PC-3 (cell line): ENCODE data around the gene HIP1R. TPM values are rescaled to one million over a fixed set of nuclear protein-coding genes. Genes with fewer than 3 reads are reported as not detected.

Experiments used
- ATAC-seq: fragments of 200-7000 bp; cut with Tn5 transposase; 2 replicates; pipeline ENCODE4 v1.9.1; 2020; ENCODE audit warnings: mild to moderate bottlenecking, moderate library complexity
- BruUV-seq: library from RNA; stranded (reverse); fragments of 400-500 nt; replicated peaks from 2 replicates; lab custom pipeline; 2021; lab: Mats Ljungman, UMichigan
- CTCF ChIA-PET: fragments of 300-600 bp; sonication (Branson Sonifier 250); formaldehyde crosslinking; loops from one replicate; lab custom pipeline; 2022; ENCODE audit warnings: antibody characterized with exemption; lab: Charles Lee
- POLR2A ChIA-PET: fragments of 300-600 bp; sonication (Branson Sonifier 250); formaldehyde crosslinking; loops from one replicate; lab custom pipeline; 2022; ENCODE audit warnings: antibody characterized with exemption; ENCODE audit not compliant: unreplicated experiment; lab: Charles Lee
- DNase-seq: peaks from one replicate; pipeline ENCODE4 v3.0.0-alpha.2; 2015
- H2AFZ ChIP-seq: fragments of 300-600 bp; sonication (generic); 2 replicates; pipeline ENCODE4 v1.6.0; 2016; ENCODE audit warnings: antibody characterized with exemption, low read length
- H3F3A ChIP-seq: fragments of 300-600 bp; sonication (generic); one replicate; pipeline ENCODE4 v1.6.0; 2017; ENCODE audit warnings: antibody characterized with exemption, low read length, control low read depth, mild to moderate bottlenecking; ENCODE audit not compliant: unreplicated experiment
- H3K27ac ChIP-seq: fragments of 300-600 bp; sonication (generic); 2 replicates; pipeline ENCODE4 v1.5.1; 2016; ENCODE audit warnings: mild to moderate bottlenecking, low read length
- H3K27me3 ChIP-seq: fragments of 300-600 bp; sonication (generic); 2 replicates; pipeline ENCODE4 v1.6.1; 2016; ENCODE audit warnings: low read length, mixed read lengths
- H3K36me3 ChIP-seq: fragments of 300-600 bp; sonication (generic); 2 replicates; pipeline ENCODE4 v1.6.1; 2016; ENCODE audit warnings: low read depth, mixed run types, low read length, mixed read lengths
- H3K4me1 ChIP-seq: fragments of 300-600 bp; sonication (generic); 2 replicates; pipeline ENCODE4 v1.5.1; 2016; ENCODE audit warnings: low read length; ENCODE audit not compliant: insufficient read depth
- H3K4me2 ChIP-seq: fragments of 300-600 bp; sonication (generic); 2 replicates; pipeline ENCODE4 v1.6.0; 2016; ENCODE audit warnings: low read length
- H3K4me3 ChIP-seq: fragments of 300-600 bp; sonication (generic); 2 replicates; pipeline ENCODE4 v1.5.1; 2016; ENCODE audit warnings: mild to moderate bottlenecking, low read length, mixed read lengths
- H3K79me2 ChIP-seq: fragments of 300-600 bp; sonication (generic); 2 replicates; pipeline ENCODE4 v1.6.1; 2017; ENCODE audit warnings: low read length, mixed read lengths
- H3K9ac ChIP-seq: fragments of 300-600 bp; sonication (generic); 2 replicates; pipeline ENCODE4 v1.6.0; 2016; ENCODE audit warnings: mild to moderate bottlenecking, low read length
- H3K9me2 ChIP-seq: fragments of 300-600 bp; sonication (generic); replicated peaks from 2 replicates; pipeline ENCODE4 v1.6.1; 2016; ENCODE audit warnings: mixed run types, low read length, mixed read lengths
- H3K9me3 ChIP-seq: fragments of 300-600 bp; sonication (generic); 2 replicates; pipeline ENCODE4 v1.6.1; 2016; ENCODE audit warnings: low read length, mixed read lengths
- H4K20me1 ChIP-seq: fragments of 300-600 bp; sonication (generic); 2 replicates; pipeline ENCODE4 v1.6.1; 2016; ENCODE audit warnings: low read length, mixed read lengths
- EZH2 ChIP-seq: fragments of 300-600 bp; sonication (generic); IDR thresholded peaks from one replicate; pipeline ENCODE4 v1.6.1; 2017; ENCODE audit warnings: antibody characterized with exemption, mild to moderate bottlenecking, low read length; ENCODE audit not compliant: unreplicated experiment
- EZH2phosphoT487 ChIP-seq: fragments of 300-600 bp; sonication (generic); IDR thresholded peaks from 2 replicates; pipeline ENCODE4 v1.6.1; 2018; ENCODE audit warnings: mild to moderate bottlenecking, antibody characterized with exemption, low read length, borderline replicate concordance
- intact Hi-C: fragments of 100-400 bp; cut with micrococcal nuclease; formaldehyde crosslinking; loops from 2 replicates; pipeline ENCODE4 v1.9.0; 2023
- total RNA-seq: library from RNA; depleted of rRNA; stranded (reverse); fragments of >200 nt; gene quantifications from 2 replicates; pipeline ENCODE4 v1.2.3, GENCODE V29; 2014
- TF ChIP-seq, protein P1 (sequence below): fragments of 300-600 bp; sonication (generic); conservative IDR thresholded peaks from 2 replicates; pipeline ENCODE4 v1.5.1; 2017; ENCODE audit warnings: antibody characterized with exemption, low read depth, mild to moderate bottlenecking, low read length

The HIP1R gene
- total RNA-seq, 1 experiment from 2014 or later = 46.1 TPM

- ATAC-seq = no peak
- POLR2A ChIA-PET = no interaction called here
- H3K27me3 ChIP-seq = no peaks in the 10 kb centered on the region
- H3K36me3 ChIP-seq = peaks cover 21% of the 10 kb centered on the region
- no peaks in the 10 kb centered on the region for H3K9me2 ChIP-seq
- H4K20me1 ChIP-seq = no peaks in the 10 kb centered on the region
- no peak overlapping the region for H3K27ac ChIP-seq
- CTCF ChIA-PET = no interaction called here
- H3K4me1 ChIP-seq = no peaks in the 10 kb centered on the region
- intact Hi-C loops = loop anchor here (5.0 kb wide), 1 partner anchor 35 kb away; the partner anchor contains the start of gene VPS37B
- DNase-seq = no peak
- H3K9me3 ChIP-seq = no peaks in the 10 kb centered on the region
- no peak overlapping the region for H3K9ac ChIP-seq
- H3K4me3 ChIP-seq = no peak overlapping the region
- H3F3A ChIP-seq = no peaks in the 10 kb centered on the region
- H3K79me2 ChIP-seq = no peaks in the 10 kb centered on the region
- TF ChIP-seq EZH2phosphoT487 = no peak
- no peak for TF ChIP-seq EZH2
- TF ChIP-seq, protein P1, sequence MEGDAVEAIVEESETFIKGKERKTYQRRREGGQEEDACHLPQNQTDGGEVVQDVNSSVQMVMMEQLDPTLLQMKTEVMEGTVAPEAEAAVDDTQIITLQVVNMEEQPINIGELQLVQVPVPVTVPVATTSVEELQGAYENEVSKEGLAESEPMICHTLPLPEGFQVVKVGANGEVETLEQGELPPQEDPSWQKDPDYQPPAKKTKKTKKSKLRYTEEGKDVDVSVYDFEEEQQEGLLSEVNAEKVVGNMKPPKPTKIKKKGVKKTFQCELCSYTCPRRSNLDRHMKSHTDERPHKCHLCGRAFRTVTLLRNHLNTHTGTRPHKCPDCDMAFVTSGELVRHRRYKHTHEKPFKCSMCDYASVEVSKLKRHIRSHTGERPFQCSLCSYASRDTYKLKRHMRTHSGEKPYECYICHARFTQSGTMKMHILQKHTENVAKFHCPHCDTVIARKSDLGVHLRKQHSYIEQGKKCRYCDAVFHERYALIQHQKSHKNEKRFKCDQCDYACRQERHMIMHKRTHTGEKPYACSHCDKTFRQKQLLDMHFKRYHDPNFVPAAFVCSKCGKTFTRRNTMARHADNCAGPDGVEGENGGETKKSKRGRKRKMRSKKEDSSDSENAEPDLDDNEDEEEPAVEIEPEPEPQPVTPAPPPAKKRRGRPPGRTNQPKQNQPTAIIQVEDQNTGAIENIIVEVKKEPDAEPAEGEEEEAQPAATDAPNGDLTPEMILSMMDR = no peak
- H3K4me2 ChIP-seq = no peak overlapping the region
- BruUV-seq = TSS peak; percentile 17
- no peak overlapping the region for H2AFZ ChIP-seq
Observed at GRCh38 chr12:122862110-122862634, 26.9 kb downstream of the HIP1R start.

DNA sequence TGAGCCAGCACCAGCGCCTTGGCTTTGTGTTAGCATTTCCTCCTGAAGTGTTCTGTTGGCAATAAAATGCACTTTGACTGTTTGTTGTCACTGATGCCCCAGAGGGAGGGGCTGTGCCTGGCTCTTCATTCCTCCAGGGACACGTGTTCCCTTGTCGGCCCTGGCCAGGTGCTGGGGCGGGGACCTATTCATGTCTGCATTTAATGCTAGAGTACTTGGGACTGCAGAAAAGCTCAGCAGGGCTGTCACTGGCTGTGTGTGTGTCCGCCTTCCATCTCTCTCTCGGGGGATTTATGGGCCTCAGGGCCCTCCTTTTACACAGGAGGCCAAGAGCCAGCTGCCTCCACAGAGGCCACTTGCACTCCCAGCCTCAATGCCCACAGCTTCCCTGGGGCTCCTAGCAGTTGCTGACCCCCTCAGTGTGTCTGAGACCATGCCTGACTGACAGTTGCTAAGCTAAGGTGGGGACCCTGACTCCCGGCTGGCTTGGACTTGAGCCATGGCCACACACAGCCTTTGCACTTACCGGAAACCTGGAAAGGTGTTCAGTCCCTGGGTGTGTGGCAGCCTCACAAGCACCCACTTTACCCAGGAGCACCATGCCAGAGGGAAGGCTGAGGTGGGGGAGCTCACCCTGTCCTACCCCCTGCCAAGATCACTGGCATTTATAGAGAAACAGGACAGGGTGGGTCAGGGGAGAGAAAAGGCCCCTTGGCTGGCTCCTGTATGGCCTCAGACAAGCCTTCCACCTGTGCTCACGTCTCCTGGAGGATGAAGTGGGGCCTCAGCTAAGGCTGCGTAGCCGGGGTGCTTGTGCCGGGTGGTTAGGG, 27.8 kb downstream of the HIP1R start:
- intact Hi-C loops = loop anchor here (5.0 kb wide), 1 partner anchor 34 kb away; the partner anchor contains the start of gene VPS37B
- POLR2A ChIA-PET = no interaction called here
- H3K9me2 ChIP-seq = no peaks in the 10 kb centered on the region
- TF ChIP-seq EZH2 = no peak
- no peak for TF ChIP-seq EZH2phosphoT487
- TF ChIP-seq, protein P1 = no peak
- no peak overlapping the region for H3K4me3 ChIP-seq
- H4K20me1 ChIP-seq = no peaks in the 10 kb centered on the region
- H3K36me3 ChIP-seq = peaks cover 24% of the 10 kb centered on the region
- H3K9me3 ChIP-seq = no peaks in the 10 kb centered on the region
- no peaks in the 10 kb centered on the region for H3F3A ChIP-seq
- no peaks in the 10 kb centered on the region; the same call in 1 of the 2 replicates for H3K79me2 ChIP-seq
- DNase-seq (peak; percentile 39), ATAC-seq (peak; percentile 35)
- no peak overlapping the region for H3K9ac ChIP-seq
- no TSS peak for BruUV-seq
- no peak overlapping the region for H2AFZ ChIP-seq
- H3K27ac ChIP-seq = no peak overlapping the region
- CTCF ChIA-PET = no interaction called here
- H3K4me1 ChIP-seq = no peaks in the 10 kb centered on the region
- H3K4me2 ChIP-seq = no peak overlapping the region
- no peaks in the 10 kb centered on the region for H3K27me3 ChIP-seq
